Measurements from ENCODE around the gene THUMPD1. TPM values are rescaled to one million over a fixed set of nuclear protein-coding genes. Genes with fewer than 3 reads are reported as not detected.
"Not testable (repeated sequence)": the region's sequence is repeated elsewhere in the genome, so short reads cannot be mapped to it uniquely, and the experiment has no call there.

THUMPD1 gene
- total RNA-seq, 4 donors from 2014 or later, result 54.0 to 102 (median 84.0) TPM

DNA sequence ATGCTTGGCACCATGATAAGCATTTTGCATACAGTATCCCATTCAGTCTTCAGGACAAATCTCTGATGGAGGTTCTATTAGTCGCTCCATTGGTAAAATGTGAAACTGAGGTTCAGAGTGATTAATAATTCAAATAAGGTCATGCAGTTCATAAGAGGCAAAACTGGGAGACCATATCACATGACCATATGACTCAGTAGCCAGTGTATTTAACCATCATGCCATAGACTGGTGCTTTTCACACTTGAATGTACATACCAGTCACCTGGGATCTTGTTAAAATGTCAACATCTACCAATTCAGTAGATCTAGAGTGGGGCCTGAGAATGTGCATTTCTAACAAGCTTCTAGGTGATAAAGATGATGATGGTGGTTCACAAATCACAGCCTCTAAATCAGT lies 26.5 kb upstream of the THUMPD1 start:
- Histone ChIP-seq H3K4me1 (peaks cover 0 to 8% (median 5%) of the 10 kb centered on the region in 4 donors), H3K36me3 (no peaks in the 10 kb centered on the region), H3K27me3 (no peaks in the 10 kb centered on the region), H3K4me3 (no peak overlapping the region), H3K9me3 (no peaks in the 10 kb centered on the region), H3K27ac (replicated peaks in 1 of 4) (no peak overlapping the region)
- peak; percentile 10 for DNase-seq (ENCODE audit: extremely low spot score)
- no peak for TF ChIP-seq POLR2AphosphoS5 (IDR thresholded peaks at IDR 0.05)
- TF ChIP-seq POLR2A (IDR thresholded peaks at IDR 0.05; ENCODE audit: low read depth), result no peak
- TF ChIP-seq, protein P1, sequence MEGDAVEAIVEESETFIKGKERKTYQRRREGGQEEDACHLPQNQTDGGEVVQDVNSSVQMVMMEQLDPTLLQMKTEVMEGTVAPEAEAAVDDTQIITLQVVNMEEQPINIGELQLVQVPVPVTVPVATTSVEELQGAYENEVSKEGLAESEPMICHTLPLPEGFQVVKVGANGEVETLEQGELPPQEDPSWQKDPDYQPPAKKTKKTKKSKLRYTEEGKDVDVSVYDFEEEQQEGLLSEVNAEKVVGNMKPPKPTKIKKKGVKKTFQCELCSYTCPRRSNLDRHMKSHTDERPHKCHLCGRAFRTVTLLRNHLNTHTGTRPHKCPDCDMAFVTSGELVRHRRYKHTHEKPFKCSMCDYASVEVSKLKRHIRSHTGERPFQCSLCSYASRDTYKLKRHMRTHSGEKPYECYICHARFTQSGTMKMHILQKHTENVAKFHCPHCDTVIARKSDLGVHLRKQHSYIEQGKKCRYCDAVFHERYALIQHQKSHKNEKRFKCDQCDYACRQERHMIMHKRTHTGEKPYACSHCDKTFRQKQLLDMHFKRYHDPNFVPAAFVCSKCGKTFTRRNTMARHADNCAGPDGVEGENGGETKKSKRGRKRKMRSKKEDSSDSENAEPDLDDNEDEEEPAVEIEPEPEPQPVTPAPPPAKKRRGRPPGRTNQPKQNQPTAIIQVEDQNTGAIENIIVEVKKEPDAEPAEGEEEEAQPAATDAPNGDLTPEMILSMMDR (IDR thresholded peaks at IDR 0.05), result no peak
- no peak for TF ChIP-seq EP300 (IDR thresholded peaks at IDR 0.05)
- 94% methylated on average over 1 of the region's 1 CpG for WGBS
- intact Hi-C loops (cut with DNase I), result no loop called here

DNA sequence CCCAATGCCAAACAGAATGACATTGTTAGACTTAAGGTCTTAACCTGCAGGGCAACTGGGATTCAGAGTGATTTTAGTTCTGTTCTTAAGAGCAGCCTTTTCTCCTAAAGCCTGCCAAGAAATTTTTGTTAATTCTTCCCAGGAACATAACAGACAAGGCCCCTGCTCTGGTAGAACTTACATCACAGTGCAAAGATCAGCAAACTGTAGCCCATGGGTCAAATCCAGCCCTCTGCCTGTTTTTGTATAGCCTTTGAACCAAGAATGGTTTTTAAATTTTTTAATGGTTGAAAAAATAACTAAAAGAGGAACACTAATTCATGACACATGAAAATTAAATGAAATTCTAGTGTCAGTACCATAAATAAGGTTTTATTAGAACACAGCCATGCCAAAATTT lies 26.0 kb upstream of the THUMPD1 start:
- Histone ChIP-seq H3K27me3 (no peaks in the 10 kb centered on the region), H3K4me3 (no peak overlapping the region), H3K9me3 (no peaks in the 10 kb centered on the region), H3K36me3 (no peaks in the 10 kb centered on the region), H3K27ac (replicated peaks in 1 of 4) (no peak overlapping the region), H3K4me1 (peaks cover 0 to 9% (median 5%) of the 10 kb centered on the region in 4 donors)
- DNase-seq (ENCODE audit: extremely low spot score), result peak; percentile 8
- TF ChIP-seq, protein P1 (IDR thresholded peaks at IDR 0.05), result no peak
- TF ChIP-seq POLR2AphosphoS5 (IDR thresholded peaks at IDR 0.05) (no peak), EP300 (IDR thresholded peaks at IDR 0.05) (no peak), POLR2A (IDR thresholded peaks at IDR 0.05; ENCODE audit: low read depth) (no peak)
- intact Hi-C loops (cut with DNase I), result no loop called here

DNA sequence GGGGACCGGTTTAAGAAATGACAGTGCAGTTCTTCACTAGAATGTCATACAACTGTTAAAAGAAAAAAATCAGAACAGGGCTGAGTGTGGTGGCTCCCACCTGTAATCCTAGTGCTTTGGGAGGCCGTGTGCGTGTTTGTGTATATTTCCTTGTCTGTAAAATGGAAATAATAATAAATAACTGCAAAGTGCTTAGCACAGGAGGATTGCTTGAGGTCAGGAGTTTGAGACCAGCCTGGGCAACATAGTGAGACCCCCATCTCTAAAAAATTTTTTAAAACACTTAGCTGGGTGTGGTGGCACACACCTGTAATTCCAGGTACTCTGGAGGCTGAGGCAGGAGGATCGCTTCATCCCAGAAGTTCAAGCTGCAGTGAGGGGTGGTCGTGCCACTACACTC lies 24.7 kb upstream of the THUMPD1 start:
- H3K4me3 ChIP-seq, result no peak overlapping the region
- WGBS, result 81% methylated on average over 5 of the region's 5 CpGs
- peaks cover 0 to 9% (median 5%) of the 10 kb centered on the region in 4 donors for H3K4me1 ChIP-seq
- no peak overlapping the region for H3K27ac ChIP-seq (replicated peaks in 1 of 4)
- H3K27me3 ChIP-seq, result no peaks in the 10 kb centered on the region
- DNase-seq (ENCODE audit: extremely low spot score), result no peak
- TF ChIP-seq POLR2A (IDR thresholded peaks at IDR 0.05; ENCODE audit: low read depth) (no peak), EP300 (IDR thresholded peaks at IDR 0.05) (no peak), POLR2AphosphoS5 (IDR thresholded peaks at IDR 0.05) (no peak)
- TF ChIP-seq, protein P1 (IDR thresholded peaks at IDR 0.05), result no peak
- intact Hi-C loops (cut with DNase I), result no loop called here
- no peaks in the 10 kb centered on the region for H3K36me3 ChIP-seq
- H3K9me3 ChIP-seq, result no peaks in the 10 kb centered on the region

DNA sequence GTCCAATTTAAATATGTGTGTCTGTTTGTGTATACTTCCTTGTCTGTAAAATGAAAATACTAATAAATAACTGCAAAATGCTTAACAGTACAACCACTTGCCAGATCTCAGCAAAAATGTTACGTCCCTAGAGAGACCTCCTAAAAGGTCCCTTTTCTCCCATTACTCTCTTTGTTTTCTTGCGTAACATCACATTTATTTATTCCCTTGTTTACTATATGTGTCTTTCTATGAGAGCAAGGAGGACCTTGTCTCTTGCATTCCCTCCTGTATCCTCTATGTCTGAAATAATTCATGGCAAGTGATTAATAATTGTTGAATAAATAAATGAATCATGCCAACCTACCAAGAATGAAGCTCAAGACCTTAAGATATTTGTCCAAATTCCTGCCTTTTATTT lies 24.1 kb upstream of the THUMPD1 start:
- intact Hi-C loops (cut with DNase I), result no loop called here
- TF ChIP-seq POLR2A (IDR thresholded peaks at IDR 0.05; ENCODE audit: low read depth) (no peak), POLR2AphosphoS5 (IDR thresholded peaks at IDR 0.05) (no peak), EP300 (IDR thresholded peaks at IDR 0.05) (no peak)
- TF ChIP-seq, protein P1 (IDR thresholded peaks at IDR 0.05), result no peak
- 84% methylated on average over 2 of the region's 2 CpGs for WGBS

DNA sequence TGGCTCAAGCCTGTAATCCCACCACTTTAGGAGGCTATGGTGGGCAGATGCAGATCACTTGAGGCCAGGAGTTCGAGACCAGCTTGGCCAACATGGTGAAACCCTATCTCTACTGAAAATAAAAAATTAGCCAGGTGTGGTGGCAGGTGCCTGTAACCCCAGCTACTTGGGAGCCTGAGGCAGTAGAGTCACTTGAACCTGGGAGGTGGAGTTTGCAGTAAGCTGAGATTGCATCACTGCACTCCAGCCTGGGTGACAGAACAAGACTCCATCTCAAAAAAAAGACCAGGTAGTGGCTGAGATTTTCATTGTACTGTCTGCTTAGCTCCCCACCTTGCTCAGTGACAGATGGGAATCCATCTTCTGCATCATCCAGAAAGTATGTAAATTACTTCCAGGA lies 22.8 kb upstream of the THUMPD1 start:
- WGBS, result 91% methylated on average over 1 of the region's 1 CpG
- peak; percentile 17 for DNase-seq (ENCODE audit: extremely low spot score)
- H3K9me3 ChIP-seq; H3K4me1 ChIP-seq; H3K36me3 ChIP-seq; H3K27me3 ChIP-seq; H3K4me3 ChIP-seq; intact Hi-C loops (cut with DNase I): not testable (repeated sequence)
- peak overlapping the region in 2 of 4 donors; percentile 54 to 75 for H3K27ac ChIP-seq (replicated peaks in 1 of 4)

More for the DNA sequence above, 24.1 kb upstream of the THUMPD1 start:
- no peaks in the 10 kb centered on the region for H3K36me3 ChIP-seq
- no peak overlapping the region for H3K4me3 ChIP-seq
- peaks cover 0 to 9% (median 5%) of the 10 kb centered on the region in 4 donors for H3K4me1 ChIP-seq
- no peak overlapping the region for H3K27ac ChIP-seq (replicated peaks in 1 of 4)
- H3K27me3 ChIP-seq, result no peaks in the 10 kb centered on the region
- no peaks in the 10 kb centered on the region for H3K9me3 ChIP-seq
- peak; percentile 7 for DNase-seq (ENCODE audit: extremely low spot score)
